ENCODE data around the gene MSRB3. TPM values are rescaled to one million over a fixed set of nuclear protein-coding genes. Genes with fewer than 3 reads are reported as not detected.
"Not testable (repeated sequence)": the region's sequence is repeated elsewhere in the genome, so short reads cannot be mapped to it uniquely, and the experiment has no call there.

The MSRB3 gene
- total and polyA plus RNA-seq, 2 experiments from 2014 or later: 16.9 to 19.2 TPM

DNA sequence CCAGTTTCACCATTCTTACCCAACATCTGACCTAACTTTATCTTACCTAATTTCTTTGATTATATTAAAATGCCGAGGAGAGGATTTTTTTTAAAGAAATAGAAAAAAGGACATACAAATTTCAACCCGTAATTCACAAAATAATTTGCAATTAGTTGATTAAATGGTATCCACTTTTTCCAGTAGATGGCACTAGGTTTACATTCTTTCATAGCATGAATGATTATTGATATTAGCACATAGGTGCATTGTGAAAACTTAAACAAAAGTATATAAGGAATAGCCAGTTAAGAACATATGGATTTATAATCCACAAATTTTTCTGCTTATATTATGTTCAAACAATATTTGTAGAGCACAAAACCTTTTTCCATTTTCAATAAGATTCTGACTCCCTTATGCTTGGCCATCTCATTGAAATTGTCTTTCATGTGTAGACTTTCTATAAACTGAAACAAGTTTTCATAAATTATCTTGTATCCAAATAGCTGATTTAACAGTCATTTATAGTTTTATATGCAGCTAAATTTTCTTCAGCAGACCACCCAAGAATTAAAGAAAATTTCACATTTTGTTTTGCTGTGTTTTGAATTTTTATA is 35.3 kb downstream of the MSRB3 start:
- no peaks in the 10 kb centered on the region for H3K36me3 ChIP-seq (replicated peaks; ENCODE audit: insufficient read depth, low read depth)
- no peaks in the 10 kb centered on the region for H3K9me2 ChIP-seq (replicated peaks; ENCODE audit: insufficient read depth)
- no peak overlapping the region for H3K27ac ChIP-seq
- no peak overlapping the region for H3K4me2 ChIP-seq
- no peaks in the 10 kb centered on the region for H3K9me3 ChIP-seq (ENCODE audit: low read depth)
- no peak for DNase-seq (ENCODE audit: low spot score)
- H3K27me3 ChIP-seq: no peaks in the 10 kb centered on the region
- no peak overlapping the region for H2AFZ ChIP-seq
- peaks cover 1% of the 10 kb centered on the region for H3K4me1 ChIP-seq (ENCODE audit: insufficient read depth)
- no peaks in the 10 kb centered on the region for H3K79me2 ChIP-seq
- no peak overlapping the region for H3K4me3 ChIP-seq
- H4K20me1 ChIP-seq (ENCODE audit: insufficient read depth, poor library complexity, severe bottlenecking): no peaks in the 10 kb centered on the region
- TF ChIP-seq CTCF (IDR thresholded peaks at IDR 0.05; ENCODE audit: poor library complexity) (peak; percentile 65), EZH2 (IDR thresholded peaks at IDR 0.05; ENCODE audit: borderline replicate concordance) (no peak), EZH2phosphoT487 (IDR thresholded peaks at IDR 0.05; ENCODE audit: low read depth, severe bottlenecking, unreplicated experiment) (no peak)
- WGBS (ENCODE audit: low lambda C conversion rate, missing lambda C conversion rate): 13% methylated on average over 2 of the region's 2 CpGs

DNA sequence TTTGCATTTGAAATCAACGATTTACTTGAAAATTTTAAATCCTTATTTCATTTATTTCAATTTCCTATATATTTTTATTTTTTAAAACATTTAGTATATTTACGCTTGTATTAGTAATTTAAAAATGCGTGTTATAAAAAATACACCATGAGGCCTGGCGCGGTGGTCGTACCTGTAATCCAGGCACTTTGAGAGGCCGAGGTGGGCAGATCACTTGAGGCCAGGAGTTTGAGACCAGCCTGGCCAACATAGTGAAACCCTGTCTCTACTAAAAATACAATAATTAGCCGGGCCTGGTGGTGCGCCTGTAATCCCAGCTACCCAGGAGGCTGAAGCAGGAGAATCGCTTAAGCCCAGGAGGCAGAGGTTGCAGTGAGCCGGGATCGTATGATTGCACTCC is 36.8 kb downstream of the MSRB3 start:
- H3K9me3 ChIP-seq (ENCODE audit: low read depth); H3K27me3 ChIP-seq; H2AFZ ChIP-seq; H3K4me2 ChIP-seq; H4K20me1 ChIP-seq (ENCODE audit: insufficient read depth, poor library complexity, severe bottlenecking); H3K9me2 ChIP-seq (replicated peaks; ENCODE audit: insufficient read depth); H3K79me2 ChIP-seq; H3K36me3 ChIP-seq (replicated peaks; ENCODE audit: insufficient read depth, low read depth); DNase-seq (ENCODE audit: low spot score); H3K4me3 ChIP-seq; H3K27ac ChIP-seq: not testable (repeated sequence)
- H3K4me1 ChIP-seq (ENCODE audit: insufficient read depth): peaks cover 12% of the 10 kb centered on the region
- WGBS (ENCODE audit: low lambda C conversion rate, missing lambda C conversion rate): 87% methylated on average over 12 of the region's 12 CpGs

GRCh38 chr12:65318186-65318685 is 39.8 kb downstream of the MSRB3 start:
- no peaks in the 10 kb centered on the region for H3K27me3 ChIP-seq
- no peaks in the 10 kb centered on the region for H3K36me3 ChIP-seq (replicated peaks; ENCODE audit: insufficient read depth, low read depth)
- WGBS (ENCODE audit: low lambda C conversion rate, missing lambda C conversion rate): 73% methylated on average over 4 of the region's 4 CpGs
- H3K27ac ChIP-seq: peak overlapping the region; percentile 6
- no peaks in the 10 kb centered on the region for H3K9me3 ChIP-seq (ENCODE audit: low read depth)
- no peak overlapping the region for H3K4me2 ChIP-seq
- TF ChIP-seq EZH2 (IDR thresholded peaks at IDR 0.05; ENCODE audit: borderline replicate concordance) (no peak), CTCF (IDR thresholded peaks at IDR 0.05; ENCODE audit: poor library complexity) (no peak), EZH2phosphoT487 (IDR thresholded peaks at IDR 0.05; ENCODE audit: low read depth, severe bottlenecking, unreplicated experiment) (no peak)
- H3K4me3 ChIP-seq: no peak overlapping the region
- no peaks in the 10 kb centered on the region for H3K79me2 ChIP-seq
- no peaks in the 10 kb centered on the region for H3K9me2 ChIP-seq (replicated peaks; ENCODE audit: insufficient read depth)
- H2AFZ ChIP-seq: no peak overlapping the region
- DNase-seq (ENCODE audit: low spot score): no peak
- H3K4me1 ChIP-seq (ENCODE audit: insufficient read depth): peaks cover 25% of the 10 kb centered on the region
- H4K20me1 ChIP-seq (ENCODE audit: insufficient read depth, poor library complexity, severe bottlenecking): no peaks in the 10 kb centered on the region

DNA sequence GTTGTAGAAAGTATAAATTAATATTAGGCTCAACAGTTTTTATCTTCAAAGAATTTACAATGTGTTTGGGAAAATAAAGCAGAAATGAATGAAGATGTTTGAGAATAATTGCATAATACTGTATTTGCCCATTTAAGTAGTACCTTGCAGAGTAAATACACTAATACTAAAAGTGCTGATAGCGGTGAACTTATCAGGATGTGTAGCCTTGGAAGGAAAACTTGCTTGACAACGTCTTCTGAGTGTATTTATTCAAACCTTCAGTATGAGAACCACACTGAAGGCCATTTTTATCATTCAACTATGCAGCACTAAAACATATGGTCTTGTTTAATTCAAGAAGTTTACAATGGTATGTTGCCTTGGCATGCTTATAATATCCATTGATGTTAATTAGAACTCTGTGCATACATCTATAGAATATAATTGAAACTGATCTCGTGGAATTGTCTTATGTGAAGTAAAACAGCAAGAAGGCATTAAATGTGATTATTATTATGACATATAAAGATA is 41.3 kb downstream of the MSRB3 start:
- 29% methylated on average over 3 of the region's 3 CpGs for WGBS (ENCODE audit: low lambda C conversion rate, missing lambda C conversion rate)
- DNase-seq (ENCODE audit: low spot score): peak; percentile 32
- H3K9me2 ChIP-seq (replicated peaks; ENCODE audit: insufficient read depth): no peaks in the 10 kb centered on the region
- no peak overlapping the region for H3K4me3 ChIP-seq
- H3K27ac ChIP-seq: peak overlapping the region; percentile 2
- H3K36me3 ChIP-seq (replicated peaks; ENCODE audit: insufficient read depth, low read depth): no peaks in the 10 kb centered on the region
- no peak overlapping the region for H2AFZ ChIP-seq
- TF ChIP-seq CTCF (IDR thresholded peaks at IDR 0.05; ENCODE audit: poor library complexity) (no peak), EZH2phosphoT487 (IDR thresholded peaks at IDR 0.05; ENCODE audit: low read depth, severe bottlenecking, unreplicated experiment) (no peak), EZH2 (IDR thresholded peaks at IDR 0.05; ENCODE audit: borderline replicate concordance) (no peak)
- no peaks in the 10 kb centered on the region for H4K20me1 ChIP-seq (ENCODE audit: insufficient read depth, poor library complexity, severe bottlenecking)
- no peaks in the 10 kb centered on the region for H3K27me3 ChIP-seq
- peak overlapping the region; percentile 4 for H3K4me2 ChIP-seq
- H3K9me3 ChIP-seq (ENCODE audit: low read depth): no peaks in the 10 kb centered on the region
- H3K79me2 ChIP-seq: no peaks in the 10 kb centered on the region
- H3K4me1 ChIP-seq (ENCODE audit: insufficient read depth): peaks cover 31% of the 10 kb centered on the region

Data from hepatocyte (in vitro differentiated cells).